OCI-LY3 (cell line): ENCODE measurements around the gene CPEB2.

ENCODE experiments used
- H2AFZ ChIP-seq: fragments of 200-600, 300-600 bp; shearing (Covaris generic); 2 replicates; pipeline ENCODE4 v1.6.0; 2014; ENCODE audit warnings: antibody characterized with exemption, low read depth, low read length
- H3K27ac ChIP-seq: fragments of 200-600, 300-600 bp; sonication (generic); 2 replicates; pipeline ENCODE4 v1.5.1; 2014; ENCODE audit warnings: mild to moderate bottlenecking, low read length, moderate library complexity, mixed read lengths
- H3K27me3 ChIP-seq: fragments of 200-600, 300-600 bp; sonication (generic); 2 replicates; pipeline ENCODE4 v1.6.1; 2014; ENCODE audit warnings: low read depth, low read length, mixed read lengths
- H3K36me3 ChIP-seq: fragments of 200-600, 300-600 bp; sonication (generic); replicated peaks from 2 replicates; pipeline ENCODE3; 2014; ENCODE audit warnings: low read depth, low read length, mixed read lengths
- H3K4me1 ChIP-seq: fragments of 300-600, 200-600 bp; sonication (generic); 2 replicates; pipeline ENCODE4 v1.6.1; 2014; ENCODE audit warnings: low read length, mixed read lengths
- H3K4me2 ChIP-seq: fragments of 200-600, 300-600 bp; sonication (generic); 2 replicates; pipeline ENCODE4 v1.6.1; 2014; ENCODE audit warnings: low read length, mixed read lengths
- H3K4me3 ChIP-seq: fragments of 300-600, 200-600 bp; sonication (generic); 2 replicates; pipeline ENCODE4 v1.5.1; 2014; ENCODE audit warnings: antibody characterized with exemption, mild to moderate bottlenecking, low read length, moderate library complexity
- H3K79me2 ChIP-seq: fragments of 300-600, 200-600 bp; shearing (Covaris generic); 2 replicates; pipeline ENCODE4 v1.6.1; 2014; ENCODE audit warnings: mild to moderate bottlenecking, low read length, mixed read lengths
- H3K9ac ChIP-seq: fragments of 300-600, 200-600 bp; shearing (Covaris generic); 2 replicates; pipeline ENCODE4 v1.6.0; 2014; ENCODE audit warnings: mild to moderate bottlenecking, low read length, moderate library complexity
- H3K9me3 ChIP-seq: fragments of 200-600, 300-600 bp; shearing (Covaris generic); 2 replicates; pipeline ENCODE4 v1.6.1; 2014; ENCODE audit warnings: low read length, mixed read lengths; ENCODE audit not compliant: insufficient read depth
- H4K20me1 ChIP-seq: fragments of 200-600, 300-600 bp; sonication (generic); 2 replicates; pipeline ENCODE4 v1.6.1; 2016; ENCODE audit warnings: low read length, mixed read lengths; ENCODE audit not compliant: insufficient read depth
- EZH2phosphoT487 ChIP-seq: fragments of 200-600 bp; shearing (Covaris generic); IDR thresholded peaks from 2 replicates; pipeline ENCODE4 v1.6.1; 2018; ENCODE audit warnings: antibody characterized with exemption, mixed run types, low read depth
- TF ChIP-seq, protein P1 (sequence below): fragments of 200-600, 300-600 bp; sonication (generic); IDR thresholded peaks from 2 replicates; pipeline ENCODE4 v1.5.1; 2014; ENCODE audit warnings: antibody characterized with exemption, low read length, low read depth

The CPEB2 gene

DNA sequence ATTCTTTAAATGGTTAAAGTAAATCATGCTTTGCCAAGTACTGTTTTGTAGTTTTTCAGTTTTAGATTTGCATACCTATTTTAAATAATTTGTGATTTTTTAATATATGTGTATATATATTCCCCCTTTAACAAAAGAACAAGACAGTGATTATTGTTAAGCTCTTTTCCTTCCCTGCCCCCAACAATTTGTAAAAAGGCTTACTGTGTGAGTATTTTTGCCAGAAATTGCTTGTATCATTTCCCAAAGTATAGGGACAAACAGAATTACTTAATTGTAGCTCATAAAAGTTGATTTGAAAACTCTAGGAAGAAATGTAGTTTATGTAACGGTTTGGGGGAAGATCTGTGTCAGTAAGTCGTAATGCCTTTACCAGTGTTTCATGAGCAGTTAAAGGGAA is 19.0 kb downstream of the CPEB2 start:
- Histone ChIP-seq H3K4me3 (no peak overlapping the region), H2AFZ (no peak overlapping the region), H3K36me3 (peaks cover 25% of the 10 kb centered on the region), H3K4me2 (no peak overlapping the region), H3K4me1 (no peaks in the 10 kb centered on the region; the same call in 1 of the 2 replicates), H3K79me2 (no peaks in the 10 kb centered on the region), H3K9me3 (no peaks in the 10 kb centered on the region), H3K9ac (no peak overlapping the region), H3K27me3 (no peaks in the 10 kb centered on the region), H4K20me1 (no peaks in the 10 kb centered on the region), H3K27ac (no peak overlapping the region)
- TF ChIP-seq, protein P1, sequence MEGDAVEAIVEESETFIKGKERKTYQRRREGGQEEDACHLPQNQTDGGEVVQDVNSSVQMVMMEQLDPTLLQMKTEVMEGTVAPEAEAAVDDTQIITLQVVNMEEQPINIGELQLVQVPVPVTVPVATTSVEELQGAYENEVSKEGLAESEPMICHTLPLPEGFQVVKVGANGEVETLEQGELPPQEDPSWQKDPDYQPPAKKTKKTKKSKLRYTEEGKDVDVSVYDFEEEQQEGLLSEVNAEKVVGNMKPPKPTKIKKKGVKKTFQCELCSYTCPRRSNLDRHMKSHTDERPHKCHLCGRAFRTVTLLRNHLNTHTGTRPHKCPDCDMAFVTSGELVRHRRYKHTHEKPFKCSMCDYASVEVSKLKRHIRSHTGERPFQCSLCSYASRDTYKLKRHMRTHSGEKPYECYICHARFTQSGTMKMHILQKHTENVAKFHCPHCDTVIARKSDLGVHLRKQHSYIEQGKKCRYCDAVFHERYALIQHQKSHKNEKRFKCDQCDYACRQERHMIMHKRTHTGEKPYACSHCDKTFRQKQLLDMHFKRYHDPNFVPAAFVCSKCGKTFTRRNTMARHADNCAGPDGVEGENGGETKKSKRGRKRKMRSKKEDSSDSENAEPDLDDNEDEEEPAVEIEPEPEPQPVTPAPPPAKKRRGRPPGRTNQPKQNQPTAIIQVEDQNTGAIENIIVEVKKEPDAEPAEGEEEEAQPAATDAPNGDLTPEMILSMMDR, result no peak
- no peak for TF ChIP-seq EZH2phosphoT487

DNA sequence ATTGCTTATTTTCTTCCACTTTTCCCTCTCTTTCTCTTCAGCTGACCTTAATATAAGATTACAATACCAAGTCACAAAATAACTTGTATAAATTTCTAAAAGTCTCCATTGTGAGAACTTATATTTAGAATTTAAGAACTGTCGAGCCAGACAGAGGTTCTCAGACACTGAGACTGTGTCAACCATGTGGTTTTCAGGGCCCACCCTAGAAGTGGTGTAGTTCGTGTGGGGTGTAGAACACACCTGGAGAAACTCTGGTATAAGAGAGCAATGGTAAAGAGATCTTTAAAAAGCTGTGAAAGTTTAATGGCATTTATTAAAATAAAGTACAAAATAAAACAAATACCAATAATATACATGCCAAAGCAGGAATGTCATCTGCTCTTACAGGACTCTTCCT is 19.7 kb downstream of the CPEB2 start:
- Histone ChIP-seq H3K79me2 (no peaks in the 10 kb centered on the region), H3K27me3 (no peaks in the 10 kb centered on the region), H3K9ac (no peak overlapping the region), H3K36me3 (peaks cover 25% of the 10 kb centered on the region), H3K27ac (no peak overlapping the region), H3K4me3 (no peak overlapping the region), H3K4me1 (no peaks in the 10 kb centered on the region; the same call in 1 of the 2 replicates), H2AFZ (no peak overlapping the region), H4K20me1 (no peaks in the 10 kb centered on the region), H3K9me3 (no peaks in the 10 kb centered on the region), H3K4me2 (no peak overlapping the region)
- no peak for TF ChIP-seq EZH2phosphoT487
- TF ChIP-seq, protein P1, result no peak

DNA sequence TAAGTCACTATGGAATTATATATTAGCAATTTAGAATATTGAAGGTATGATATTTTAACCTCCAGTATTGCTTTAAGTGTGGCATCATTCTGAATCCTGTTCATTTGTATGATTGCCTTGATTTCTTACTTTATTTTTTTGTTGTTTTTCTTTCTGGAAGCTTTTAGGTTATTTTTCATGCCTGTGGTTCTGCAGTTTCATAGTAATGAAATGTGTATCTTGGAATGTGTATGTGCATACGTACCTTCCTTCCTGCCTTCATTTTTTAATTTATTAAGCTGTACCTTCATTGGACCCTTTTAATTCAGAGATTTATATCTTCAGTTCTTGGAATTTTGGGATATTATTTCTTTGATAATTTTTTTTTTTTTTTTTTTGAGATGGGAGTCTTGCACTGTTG is 22.1 kb downstream of the CPEB2 start:
- Histone ChIP-seq H3K4me3 (no peak overlapping the region), H3K4me2 (no peak overlapping the region), H3K27ac (no peak overlapping the region), H3K79me2 (no peaks in the 10 kb centered on the region), H3K4me1 (no peaks in the 10 kb centered on the region; the same call in 1 of the 2 replicates), H2AFZ (no peak overlapping the region), H4K20me1 (0 out of 2 replicates have a peak, but pooled peaks cover 3% of the 10 kb centered on the region), H3K27me3 (no peaks in the 10 kb centered on the region), H3K9me3 (no peaks in the 10 kb centered on the region), H3K9ac (no peak overlapping the region), H3K36me3 (peaks cover 25% of the 10 kb centered on the region)
- TF ChIP-seq, protein P1, result no peak
- TF ChIP-seq EZH2phosphoT487, result no peak

DNA sequence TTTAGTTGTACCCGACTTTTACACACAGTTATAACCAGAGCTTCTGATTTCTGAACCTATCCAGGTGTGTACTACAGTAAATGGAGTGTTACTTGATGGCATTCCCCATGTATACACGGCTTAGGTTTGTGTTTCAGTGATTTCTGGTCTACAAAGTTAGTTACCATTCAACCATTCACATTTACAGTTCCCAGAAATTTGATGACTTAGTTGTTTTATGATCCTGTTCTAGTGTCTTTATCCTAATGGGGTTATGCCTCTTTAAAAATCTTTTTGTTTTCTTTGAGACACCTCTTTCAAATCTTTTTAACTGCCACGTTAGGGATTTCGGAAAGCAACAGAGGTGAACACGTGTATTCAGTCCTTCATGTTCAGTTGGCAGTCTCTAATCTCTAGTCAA is 23.4 kb downstream of the CPEB2 start:
- H3K4me3 ChIP-seq, result no peak overlapping the region
- no peak overlapping the region for H3K4me2 ChIP-seq
- H3K27ac ChIP-seq, result no peak overlapping the region
- no peak overlapping the region for H3K9ac ChIP-seq
- H3K36me3 ChIP-seq, result peaks cover 16% of the 10 kb centered on the region
- peaks cover 3% of the 10 kb centered on the region; the same call in 1 of the 2 replicates for H3K79me2 ChIP-seq
- TF ChIP-seq, protein P1, result no peak
- TF ChIP-seq EZH2phosphoT487, result no peak
- H3K9me3 ChIP-seq, result no peaks in the 10 kb centered on the region
- no peaks in the 10 kb centered on the region for H3K27me3 ChIP-seq
- no peaks in the 10 kb centered on the region; the same call in 1 of the 2 replicates for H3K4me1 ChIP-seq
- H4K20me1 ChIP-seq, result 0 out of 2 replicates have a peak, but pooled peaks cover 3% of the 10 kb centered on the region
- H2AFZ ChIP-seq, result no peak overlapping the region
